HG03175 (cell line): Measurements from ENCODE around the gene MYO1D.

ENCODE experiments used
- ATAC-seq: cut with Tn5 transposase; IDR thresholded peaks from one replicate; pipeline ENCODE4 v1.9.1; 2021; ENCODE audit warnings: mild to moderate bottlenecking, moderate library complexity; ENCODE audit not compliant: unreplicated experiment

Gene MYO1D

GRCh38 chr17:32516940-32517701 is 359.8 kb downstream of the MYO1D start:
- ATAC-seq = no peak

DNA sequence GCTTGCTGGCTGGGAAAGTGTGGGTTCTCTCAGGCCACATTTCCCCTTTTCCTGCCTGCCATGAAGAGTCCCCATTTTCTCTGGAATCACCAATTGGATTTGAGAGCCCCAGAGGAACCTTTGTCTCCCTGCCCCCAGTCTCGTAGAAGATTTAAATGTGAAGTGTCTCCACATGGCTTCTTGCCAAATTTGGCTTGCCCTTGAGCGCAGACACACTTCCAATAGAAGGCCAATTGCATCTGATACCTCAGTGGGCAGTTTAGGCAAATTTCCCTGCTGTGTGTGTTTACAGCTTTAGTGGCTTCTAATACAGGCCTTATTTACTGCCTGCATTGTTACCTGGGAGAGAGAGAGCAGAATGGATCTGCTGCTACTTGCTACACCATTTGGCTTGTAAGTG is 360.5 kb downstream of the MYO1D start:
- no peak for ATAC-seq

DNA sequence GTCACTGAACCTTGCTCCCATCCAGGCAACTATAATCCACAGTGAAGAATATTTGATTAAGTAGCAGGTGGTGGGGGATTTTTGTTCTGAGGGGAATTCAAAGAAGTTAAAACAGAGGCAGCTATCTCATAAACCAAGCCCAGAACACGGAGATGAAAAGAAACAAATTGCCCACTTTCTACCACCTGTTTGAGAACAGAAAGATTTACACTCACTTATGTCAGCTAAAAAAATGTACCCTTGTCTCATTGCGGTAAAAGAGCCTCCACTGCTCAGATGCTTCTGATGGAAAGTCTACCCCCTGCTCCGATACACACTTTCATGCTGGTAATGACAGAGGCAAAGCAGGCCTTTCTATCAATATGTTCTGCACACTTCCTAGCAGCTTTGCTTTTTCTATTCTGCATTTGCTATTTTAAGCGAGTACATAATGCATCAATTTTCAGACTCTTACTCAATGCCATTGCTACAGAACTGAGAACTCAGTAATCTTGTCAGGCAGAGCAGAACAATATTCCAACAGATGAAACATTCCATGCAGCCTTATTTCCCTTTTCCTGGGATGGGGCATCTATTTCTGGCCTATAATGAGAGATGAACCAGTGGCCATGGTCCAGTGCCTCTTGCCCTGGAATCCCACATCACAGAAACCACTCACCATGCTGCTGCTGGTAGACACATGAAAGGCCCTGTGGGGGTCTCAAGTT is 361.1 kb downstream of the MYO1D start:
- ATAC-seq = no peak

- ATAC-seq = no peak
These were observed 362.3 kb downstream of the MYO1D start for GRCh38 chr17:32514606-32515005.

- no peak for ATAC-seq
These were observed 363.3 kb downstream of the MYO1D start for GRCh38 chr17:32513579-32513978.

DNA sequence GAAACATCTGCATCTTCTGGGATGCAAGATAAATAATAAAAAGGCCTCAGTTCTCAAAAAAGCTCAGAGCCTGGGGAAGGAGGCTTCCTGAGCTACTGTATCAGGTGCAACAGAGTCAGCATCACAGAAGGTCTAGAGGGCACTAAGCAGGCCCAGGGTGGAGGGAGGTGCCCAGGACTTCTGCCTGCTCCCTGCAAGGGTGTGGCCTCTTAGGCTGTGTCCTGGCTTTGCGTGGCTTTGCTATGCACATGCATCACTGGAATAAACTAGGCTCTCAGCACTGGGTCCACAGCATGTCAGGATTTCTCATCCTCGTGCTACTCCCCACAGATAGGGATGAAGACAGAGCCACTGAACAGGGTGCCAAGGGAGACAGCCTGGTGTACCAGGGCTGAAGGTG is 364.6 kb downstream of the MYO1D start:
- no peak for ATAC-seq

DNA sequence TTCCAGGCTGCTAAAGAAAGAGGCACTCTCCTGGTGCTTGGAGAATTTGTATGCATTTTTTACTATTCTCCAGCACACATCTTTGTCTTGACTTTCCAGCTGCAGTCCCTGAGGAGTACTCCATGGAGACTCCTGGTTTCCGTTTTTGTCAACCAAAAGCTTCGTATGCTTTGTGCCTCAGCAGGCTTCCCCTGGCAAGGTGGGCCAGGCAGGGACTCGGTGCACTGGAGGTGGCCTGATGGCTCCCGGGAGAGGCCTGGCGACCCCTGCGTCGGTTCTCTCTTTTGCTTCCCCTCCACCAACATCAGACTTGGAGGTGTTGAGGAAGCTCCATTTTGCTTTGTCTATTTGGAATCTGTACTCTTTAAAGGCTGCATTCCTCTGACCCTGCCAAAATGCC is 366.5 kb downstream of the MYO1D start:
- no peak for ATAC-seq

DNA sequence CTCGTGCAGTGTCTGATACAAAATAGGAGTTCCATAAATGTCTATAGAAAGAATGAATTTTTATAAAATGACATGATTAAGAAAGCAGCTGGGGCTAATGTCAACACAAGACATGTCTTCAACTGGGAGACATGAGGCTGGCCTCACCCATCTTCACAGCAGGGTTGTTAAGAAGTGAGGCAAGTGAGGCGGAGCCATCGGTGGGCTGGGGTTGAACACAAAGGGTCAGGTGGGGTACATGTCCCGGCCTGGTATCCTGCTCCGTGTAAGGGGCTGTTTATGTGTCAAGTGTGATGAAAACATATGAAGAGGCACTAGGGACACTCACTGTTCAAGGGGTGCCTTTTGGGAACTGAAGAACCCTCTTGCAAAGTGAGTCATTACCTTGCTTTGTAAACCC is 368.0 kb downstream of the MYO1D start:
- ATAC-seq = no peak

GRCh38 chr17:32504166-32504990 is 372.5 kb downstream of the MYO1D start:
- ATAC-seq = no peak

GRCh38 chr17:32503251-32504165 is 373.4 kb downstream of the MYO1D start:
- peak; percentile 89 for ATAC-seq

DNA sequence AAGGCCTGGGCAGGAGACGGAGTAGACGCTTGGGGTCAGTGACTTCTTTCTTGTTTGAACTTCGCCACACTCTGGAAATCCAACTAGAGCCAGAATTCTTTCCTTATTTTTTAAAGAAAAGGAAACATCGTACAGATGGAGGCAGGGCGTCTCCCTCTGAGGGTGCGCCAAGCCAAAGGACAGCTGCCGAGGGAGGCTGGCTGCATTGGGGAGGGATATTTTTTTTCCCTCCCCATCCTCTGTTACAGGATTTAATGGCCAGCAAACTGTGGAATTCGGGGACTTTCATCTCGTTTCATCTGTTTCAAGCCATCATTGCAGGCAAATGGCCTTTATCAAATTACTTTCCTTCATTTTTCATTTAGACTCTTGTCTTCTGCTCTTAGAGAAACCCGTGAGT is 374.2 kb downstream of the MYO1D start:
- ATAC-seq = no peak

DNA sequence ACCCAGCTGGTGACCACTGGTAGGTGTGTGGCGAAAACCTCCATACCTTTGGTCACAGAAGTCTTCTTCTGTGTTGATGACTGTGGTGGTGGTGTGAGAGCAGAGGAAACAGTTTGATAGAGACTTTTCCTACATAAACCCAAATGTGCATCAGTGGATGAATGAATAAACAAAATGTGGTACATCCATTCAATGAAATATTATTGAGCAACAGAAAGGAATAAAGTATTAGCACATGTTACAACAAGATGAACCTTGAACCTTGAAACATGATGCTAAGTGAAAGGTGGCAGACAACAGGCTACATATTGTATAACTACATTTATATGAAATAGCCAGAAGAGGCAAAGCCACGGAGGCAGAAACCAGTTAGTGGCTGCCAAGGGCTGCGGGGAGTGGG is 374.9 kb downstream of the MYO1D start:
- ATAC-seq = no peak

DNA sequence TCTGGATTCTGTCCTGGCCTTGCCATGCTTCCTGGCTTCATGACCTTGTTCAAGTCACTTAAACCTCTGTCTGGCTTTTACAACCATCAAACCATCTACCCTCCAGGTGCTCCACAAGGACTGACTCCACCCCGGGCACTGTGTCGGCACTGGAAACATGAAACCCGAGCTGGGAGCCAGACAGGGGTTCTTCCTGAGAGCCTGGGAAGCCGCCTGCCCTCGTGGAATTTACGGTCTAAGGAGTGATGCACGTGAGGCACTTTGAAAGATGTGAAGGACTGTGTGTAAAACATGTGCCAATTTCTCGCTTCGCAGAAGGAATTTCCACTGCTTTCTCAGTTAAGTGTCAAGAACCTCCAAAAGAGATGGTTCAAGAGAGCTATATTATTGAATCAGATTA is 378.5 kb downstream of the MYO1D start:
- no peak for ATAC-seq

DNA sequence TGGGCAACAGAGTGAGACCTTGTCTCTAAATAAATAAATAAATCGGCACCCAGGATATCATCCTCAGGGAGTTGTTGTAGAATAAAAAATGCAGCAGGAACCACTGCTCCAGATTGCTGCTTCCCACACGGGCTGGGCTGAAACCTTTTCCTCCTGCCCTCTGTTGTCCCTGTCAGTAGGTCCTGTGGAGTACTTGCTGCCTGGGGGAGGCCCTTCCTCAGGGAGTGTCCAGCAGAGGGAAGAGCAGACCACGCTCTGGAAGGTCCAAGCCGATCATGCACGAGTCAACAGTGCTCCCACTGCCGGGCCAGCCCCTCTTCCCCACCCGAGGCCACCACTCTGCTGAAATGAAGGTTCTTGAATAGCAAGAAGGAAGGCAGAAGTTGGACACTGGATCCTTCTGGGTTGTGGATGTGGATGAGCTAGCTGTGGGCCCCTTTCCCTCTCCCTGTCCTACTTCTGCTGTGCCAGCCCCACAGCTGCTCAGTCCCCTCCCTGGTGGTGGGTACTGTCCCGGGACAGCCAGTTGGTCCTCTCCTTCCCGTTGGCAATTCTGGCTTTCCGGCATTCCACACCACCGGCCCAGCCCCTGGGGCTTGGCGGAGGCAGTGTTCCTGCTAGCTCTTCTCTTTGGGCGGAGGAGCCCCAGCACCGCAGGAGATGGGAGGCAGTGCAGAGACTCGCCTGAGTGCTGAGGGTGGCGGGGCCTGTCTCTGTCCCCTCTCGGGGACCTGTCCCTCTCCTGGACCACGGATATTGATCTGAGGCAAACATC is 379.3 kb downstream of the MYO1D start:
- no peak for ATAC-seq

GRCh38 chr17:32496395-32497073 is 380.4 kb downstream of the MYO1D start:
- ATAC-seq = no peak

DNA sequence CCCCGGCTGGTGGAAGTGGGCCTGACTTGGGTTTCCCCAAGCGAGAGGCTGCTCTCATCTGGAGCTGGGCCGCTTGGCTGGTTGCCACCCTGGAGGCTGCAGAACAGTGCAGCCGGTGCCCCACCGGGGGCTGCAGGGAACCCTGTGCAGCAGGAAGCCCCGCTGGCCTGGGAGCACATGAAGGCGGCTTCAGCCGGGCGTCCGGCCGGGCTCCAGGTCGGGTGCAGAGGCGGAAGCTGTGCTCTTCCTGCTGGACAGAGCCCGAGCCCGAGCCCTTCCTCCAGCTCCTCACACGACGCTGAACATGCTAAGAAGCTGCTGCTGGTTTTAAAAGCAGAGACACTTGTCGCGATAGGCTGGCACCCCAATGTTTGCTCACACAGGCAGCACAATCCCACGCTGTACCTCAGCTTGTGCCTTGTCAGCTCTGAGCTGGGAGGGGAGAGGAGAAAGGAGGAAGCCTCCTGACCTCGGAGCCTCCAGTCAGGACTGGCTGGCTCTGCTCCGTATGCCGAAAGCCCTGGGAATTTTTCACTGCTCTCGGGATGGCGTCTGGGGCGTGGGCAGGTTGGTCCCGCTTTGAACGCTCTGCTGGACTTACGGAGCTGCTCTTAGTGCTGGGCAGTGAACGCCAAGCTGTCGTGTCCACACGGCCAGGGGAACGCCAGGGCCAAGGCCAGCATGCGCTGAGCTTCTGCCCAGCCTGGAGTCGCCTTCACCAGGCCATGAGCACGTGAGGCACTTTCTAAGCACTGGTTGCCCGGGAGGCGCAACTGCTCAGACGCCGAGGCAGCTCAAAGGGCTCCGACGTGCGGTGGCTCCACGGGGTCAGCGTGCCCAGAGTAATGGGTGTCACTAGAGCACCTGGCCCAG is 381.3 kb downstream of the MYO1D start:
- ATAC-seq = no peak

- ATAC-seq = no peak
These were observed 382.1 kb downstream of the MYO1D start for GRCh38 chr17:32494621-32495358.
